GM23338 (cell line): ENCODE data around the gene CDH4. TPM values are rescaled to one million over a fixed set of nuclear protein-coding genes. Genes with fewer than 3 reads are reported as not detected.

Experiments
- ATAC-seq: fragments of 200-7000 bp; cut with Tn5 transposase; 3 replicates; pipeline ENCODE4 v1.9.1; 2020
- DNase-seq: peaks from one replicate; pipeline ENCODE4 v3.0.0-alpha.2; 2015; ENCODE audit warnings: low spot score
- H2AFZ ChIP-seq: fragments of 200-600 bp; sonication (generic); 2 replicates; pipeline ENCODE4 v1.8.0; 2016; ENCODE audit warnings: antibody characterized with exemption, mild to moderate bottlenecking, moderate library complexity
- H3F3A ChIP-seq: fragments of 200-600 bp; sonication (generic); replicated peaks from 2 replicates; pipeline ENCODE4 v1.8.0; 2017; ENCODE audit warnings: antibody characterized with exemption, mixed run types, low read depth
- H3K27ac ChIP-seq: fragments of 200-600 bp; sonication (generic); 2 replicates; pipeline ENCODE4 v1.6.1; 2016; ENCODE audit warnings: low read depth
- H3K27me3 ChIP-seq: fragments of 200-600 bp; sonication (generic); 2 replicates; pipeline ENCODE4 v1.8.0; 2016; ENCODE audit warnings: mild to moderate bottlenecking, mixed run types, moderate library complexity; ENCODE audit not compliant: insufficient read depth
- H3K36me3 ChIP-seq: fragments of 200-600 bp; sonication (generic); 2 replicates; pipeline ENCODE4 v1.8.0; 2016; ENCODE audit warnings: mild to moderate bottlenecking; ENCODE audit not compliant: insufficient read depth
- H3K4me1 ChIP-seq: fragments of 200-600 bp; sonication (generic); 2 replicates; pipeline ENCODE4 v1.8.0; 2016; ENCODE audit warnings: mild to moderate bottlenecking, moderate library complexity; ENCODE audit not compliant: insufficient read depth
- H3K4me2 ChIP-seq: fragments of 200-600 bp; sonication (generic); 2 replicates; pipeline ENCODE4 v1.7.1; 2017; ENCODE audit warnings: mixed run types
- H3K4me3 ChIP-seq: fragments of 200-600 bp; sonication (generic); 2 replicates; pipeline ENCODE4 v1.6.1; 2016; ENCODE audit warnings: mixed run types
- H3K79me2 ChIP-seq: fragments of 200-600 bp; sonication (generic); replicated peaks from 2 replicates; pipeline ENCODE4 v1.8.0; 2017; ENCODE audit warnings: mild to moderate bottlenecking; ENCODE audit not compliant: insufficient read depth
- H3K9me2 ChIP-seq: fragments of 200-600 bp; sonication (generic); 2 replicates; pipeline ENCODE4 v1.8.0; 2017; ENCODE audit not compliant: insufficient read depth
- H4K20me1 ChIP-seq: fragments of 200-600 bp; sonication (generic); replicated peaks from 2 replicates; pipeline ENCODE4 v1.8.0; 2017; ENCODE audit warnings: mild to moderate bottlenecking; ENCODE audit not compliant: insufficient read depth
- H3K27ac Mint-ChIP-seq: 2 replicates; pipeline ENCODE4 v1.8.0; 2020; ENCODE audit warnings: inconsistent platforms, mild to moderate bottlenecking, moderate library complexity, mixed read lengths
- H3K27me3 Mint-ChIP-seq: 3 replicates; pipeline ENCODE4 v1.8.0; 2022; ENCODE audit warnings: low read depth, mild to moderate bottlenecking, moderate library complexity, mixed read lengths, inconsistent platforms; ENCODE audit not compliant: insufficient read depth, poor library complexity
- H3K36me3 Mint-ChIP-seq: 3 replicates; pipeline ENCODE4 v1.8.0; 2021; ENCODE audit warnings: low read depth, mild to moderate bottlenecking, inconsistent platforms, moderate library complexity, mixed read lengths
- H3K4me1 Mint-ChIP-seq: 3 replicates; pipeline ENCODE4 v1.8.0; 2020; ENCODE audit warnings: mild to moderate bottlenecking, inconsistent platforms, mixed read lengths
- H3K4me3 Mint-ChIP-seq: 3 replicates; pipeline ENCODE4 v1.8.0; 2021; ENCODE audit warnings: moderate library complexity, mild to moderate bottlenecking, inconsistent platforms, mixed read lengths
- H3K9me3 Mint-ChIP-seq: 3 replicates; pipeline ENCODE4 v1.8.0; 2020; ENCODE audit warnings: moderate library complexity, mild to moderate bottlenecking, inconsistent platforms, mixed read lengths
- CTCF ChIP-seq, 2 experiments: fragments of 200-600 bp in 1 of 2; sonication (generic) in 1 of 2; conservative IDR thresholded peaks; 2 replicates each; pipeline versions ENCODE4 v1.5.1 to v1.6.1; 2016 to 2017; ENCODE audit warnings: antibody characterized with exemption in 2 of 2, low read depth in 2 of 2, mild to moderate bottlenecking in 2 of 2, moderate library complexity in 1 of 2
- ETS1 ChIP-seq: IDR thresholded peaks from 2 replicates; pipeline ENCODE4 v1.6.1; 2016; ENCODE audit warnings: antibody characterized with exemption
- EZH2 ChIP-seq: fragments of 200-600 bp; sonication (generic); IDR thresholded peaks from one replicate; pipeline ENCODE4 v1.8.0; 2017; ENCODE audit warnings: antibody characterized with exemption, mild to moderate bottlenecking, low read depth; ENCODE audit not compliant: unreplicated experiment
- EZH2phosphoT487 ChIP-seq: fragments of 200-600 bp; sonication (generic); IDR thresholded peaks from one replicate; pipeline ENCODE4 v1.8.1; 2018; ENCODE audit warnings: antibody characterized with exemption; ENCODE audit not compliant: unreplicated experiment
- NANOG ChIP-seq: IDR thresholded peaks from 2 replicates; pipeline ENCODE4 v1.6.1; 2016; ENCODE audit warnings: antibody characterized with exemption, borderline replicate concordance
- REST ChIP-seq: IDR thresholded peaks from one replicate; pipeline ENCODE4 v1.6.1; 2018; ENCODE audit warnings: antibody characterized with exemption; ENCODE audit not compliant: unreplicated experiment
- ZNF114 ChIP-seq: fragments of 250-450 bp; sonication (Bioruptor Pico); IDR thresholded peaks from 2 replicates; pipeline ENCODE4 v1.5.0; 2020; ENCODE audit warnings: mild to moderate bottlenecking, moderate library complexity
- ZNF331 ChIP-seq: fragments of 250-450 bp; sonication (Bioruptor Pico); IDR thresholded peaks from 2 replicates; pipeline ENCODE4 v1.5.0; 2020; ENCODE audit warnings: low read depth, mild to moderate bottlenecking, moderate library complexity
- ZNF462 ChIP-seq: fragments of 250-450 bp; sonication (Bioruptor Pico); IDR thresholded peaks from 2 replicates; pipeline ENCODE4 v1.5.0; 2020; ENCODE audit warnings: mild to moderate bottlenecking, moderate library complexity
- polyA plus RNA-seq: library from polyadenylated mRNA; unstranded; fragments of >200 nt; fragmentation: Nextera tagmentation; extraction: Ambion mirVana; gene quantifications from 2 replicates; pipeline ENCODE4 v1.2.1, GENCODE V29; 2016
- total RNA-seq: library from RNA; depleted of rRNA; stranded (reverse); fragments of >200 nt; shearing (Covaris generic); gene quantifications from 2 replicates; pipeline ENCODE4 v1.2.3, GENCODE V29; 2014

CDH4 gene
- total and polyA plus RNA-seq, 2 experiments from 2014 or later, result 1.2 to 4.2 TPM

- TF ChIP-seq CTCF (conservative IDR thresholded peaks at IDR 0.05; ENCODE audit: low read depth in 2 of 2) (no peak), ETS1 (no peak)
Measured at GRCh38 chr20:61903575-61904340, 651.7 kb downstream of the CDH4 start (continued).

- H3K4me2 ChIP-seq, result no peak overlapping the region
- peaks cover 1% of the 10 kb centered on the region for H3K27me3 Mint-ChIP-seq
- no peaks in the 10 kb centered on the region for H3K4me1 ChIP-seq
- H3K27me3 ChIP-seq, result no peaks in the 10 kb centered on the region
- H3K36me3 ChIP-seq, result no peaks in the 10 kb centered on the region
- no peaks in the 10 kb centered on the region for H4K20me1 ChIP-seq
- H3K27ac Mint-ChIP-seq, result no peak overlapping the region
- H3K4me3 ChIP-seq, result no peak overlapping the region
- no peaks in the 10 kb centered on the region for H3K4me1 Mint-ChIP-seq
- no peaks in the 10 kb centered on the region for H3K79me2 ChIP-seq
- H3K4me3 Mint-ChIP-seq, result no peak overlapping the region
- H3K9me3 Mint-ChIP-seq, result no peaks in the 10 kb centered on the region
- DNase-seq (no peak), ATAC-seq (no peak)
- no peaks in the 10 kb centered on the region for H3K9me2 ChIP-seq
- H2AFZ ChIP-seq, result no peak overlapping the region
- H3F3A ChIP-seq, result no peaks in the 10 kb centered on the region
- H3K36me3 Mint-ChIP-seq, result no peaks in the 10 kb centered on the region
- no peak overlapping the region for H3K27ac ChIP-seq
- TF ChIP-seq REST (no peak), EZH2phosphoT487 (no peak), ZNF114 (CRISPR knock-in tag) (no peak), EZH2 (no peak), NANOG (no peak), ZNF462 (no peak), ZNF331 (CRISPR knock-in tag) (no peak), CTCF (conservative IDR thresholded peaks at IDR 0.05; ENCODE audit: low read depth in 2 of 2) (no peak)
Measured at GRCh38 chr20:61904456-61904855, 652.4 kb downstream of the CDH4 start.
